ENCODE measurements around the gene RASL12. TPM values are rescaled to one million over a fixed set of nuclear protein-coding genes. Genes with fewer than 3 reads are reported as not detected.
A peak's percentile ranks its signal among the peaks of the same experiment; 100 is the strongest.

RASL12 gene
- total and polyA plus RNA-seq, 11 donors = 8.3 to 35.0 (median 13.3) TPM

GRCh38 chr15:65085990-65086679 lies 18.3 kb upstream of the RASL12 start:
- DNase-seq (peak in 1 of 5 donors; percentile 52), ATAC-seq (no peak)
- intact Hi-C loops (cut with DNase I) = loop anchor here in 4 of 10 donors (5.0 to 10.0 kb wide), 2 partner anchors 34 to 51 kb away; no protein-coding TSS in a partner anchor
- peak overlapping the region in 8 of 12 donors; percentile 64 to 97 (median 92) for H3K27ac ChIP-seq
- no peaks in the 10 kb centered on the region for H3K36me3 ChIP-seq
- TF ChIP-seq POLR2A (IDR thresholded peaks at IDR 0.05) = no peak
- TF ChIP-seq CTCF (IDR thresholded peaks at IDR 0.05) = peak in 9 of 12 donors; percentile 8 to 51 (median 40)
- H3K27me3 ChIP-seq = peaks cover 0 to 3% (median 0%) of the 10 kb centered on the region in 9 donors
- peaks cover 12 to 85% (median 47%) of the 10 kb centered on the region in 12 donors for H3K4me1 ChIP-seq
- no peak overlapping the region for H3K4me3 ChIP-seq
- WGBS, 4 donors = 77 to 89% (median 81%) methylated on average over 6 of the region's 6 CpGs
- H3K9me3 ChIP-seq = no peaks in the 10 kb centered on the region

GRCh38 chr15:65085207-65085753 lies 17.5 kb upstream of the RASL12 start:
- Histone ChIP-seq H3K27ac (peak overlapping the region in 9 of 12 donors; percentile 23 to 97 (median 88)), H3K9me3 (no peaks in the 10 kb centered on the region), H3K36me3 (no peaks in the 10 kb centered on the region), H3K4me1 (peaks cover 12 to 93% (median 51%) of the 10 kb centered on the region in 12 donors), H3K4me3 (no peak overlapping the region), H3K27me3 (peaks cover 0 to 3% (median 0%) of the 10 kb centered on the region in 9 donors)
- DNase-seq (peak in 1 of 5 donors; percentile 28), ATAC-seq (no peak)
- WGBS, 4 donors = 63 to 75% (median 67%) methylated on average over 8 of the region's 8 CpGs
- no peak for TF ChIP-seq POLR2A (IDR thresholded peaks at IDR 0.05)
- TF ChIP-seq CTCF (IDR thresholded peaks at IDR 0.05) = no peak
- intact Hi-C loops (cut with DNase I) = loop anchor here in 4 of 10 donors (5.0 to 10.0 kb wide), 2 partner anchors 33 to 50 kb away; no protein-coding TSS in a partner anchor

GRCh38 chr15:65084500-65085206 lies 16.9 kb upstream of the RASL12 start:
- peak overlapping the region in 9 of 12 donors; percentile 23 to 97 (median 88) for H3K27ac ChIP-seq
- DNase-seq (peak in 1 of 5 donors; percentile 36), ATAC-seq (peak in 1 of 4 donors; percentile 6)
- 80 to 88% (median 83%) methylated on average over 7 of the region's 7 CpGs for WGBS, 4 donors
- H3K27me3 ChIP-seq = peaks cover 0 to 3% (median 0%) of the 10 kb centered on the region in 9 donors
- intact Hi-C loops (cut with DNase I) = loop anchor here in 4 of 10 donors (5.0 to 10.0 kb wide), 2 partner anchors 32 to 50 kb away; no protein-coding TSS in a partner anchor
- TF ChIP-seq CTCF (IDR thresholded peaks at IDR 0.05) (no peak), POLR2A (IDR thresholded peaks at IDR 0.05) (no peak)
- no peak overlapping the region for H3K4me3 ChIP-seq
- H3K36me3 ChIP-seq = no peaks in the 10 kb centered on the region
- H3K9me3 ChIP-seq = no peaks in the 10 kb centered on the region
- peaks cover 12 to 88% (median 51%) of the 10 kb centered on the region in 12 donors for H3K4me1 ChIP-seq
